Breast epithelium (tissue), 3 donors: ENCODE results near the gene HNRNPUL1.
A peak's percentile ranks its signal among the peaks of the same experiment; 100 is the strongest.

Source experiments
- CTCF ChIP-seq, 3 donors: fragments of 450-650 bp; IDR thresholded peaks; one replicate each; pipeline ENCODE4 v1.5.1; 2016 to 2017; ENCODE audit warnings: antibody characterized with exemption in 3 of 3, mild to moderate bottlenecking in 3 of 3, moderate library complexity in 3 of 3
- POLR2A ChIP-seq: fragments of 450-650 bp; IDR thresholded peaks from one replicate; pipeline ENCODE4 v1.6.1; 2016; ENCODE audit warnings: antibody characterized with exemption, mild to moderate bottlenecking, moderate library complexity

DNA sequence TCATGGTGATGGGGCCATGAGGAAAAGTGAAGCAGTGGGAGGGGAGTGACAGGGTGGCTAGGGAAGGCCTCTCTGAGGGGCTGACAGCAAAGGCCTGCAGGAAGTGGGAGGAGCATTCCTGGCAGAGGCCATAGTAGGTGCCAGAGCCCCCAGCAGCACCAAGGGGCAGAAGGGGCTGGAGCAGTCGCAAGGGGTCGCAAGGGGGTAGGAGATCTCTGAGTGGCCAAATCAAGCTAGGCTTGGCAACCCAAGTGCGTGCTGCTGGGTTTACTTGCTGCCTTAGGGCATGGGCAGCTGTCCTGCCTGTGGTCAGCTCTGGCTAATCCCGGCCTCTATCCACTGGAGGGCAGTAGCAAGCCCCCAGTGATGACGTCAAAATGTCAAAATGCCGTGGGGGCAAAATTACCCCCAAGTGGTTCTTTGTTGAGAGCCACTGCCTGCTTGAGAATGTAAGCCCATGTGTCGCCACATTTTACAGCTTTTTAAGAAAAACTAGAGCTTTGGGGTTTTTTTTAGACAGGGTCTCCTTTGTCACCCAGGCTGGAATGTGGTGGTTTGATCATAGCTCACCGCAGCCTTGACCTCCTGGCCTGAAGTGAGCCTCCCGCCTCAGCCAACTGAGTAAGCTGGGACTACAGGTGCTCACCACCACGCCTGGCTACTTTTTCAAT, 57.6 kb downstream of the HNRNPUL1 start:
- peak in 2 of 3 donors; percentile 22 to 42 for TF ChIP-seq CTCF (IDR thresholded peaks at IDR 0.05)
- TF ChIP-seq POLR2A = no peak
